ENCODE data around the gene ELFN1.

Gene ELFN1

GRCh38 chr7:1706721-1707613 is 36.9 kb downstream of the ELFN1 start:
- no peak overlapping the region for H3K4me3 ChIP-seq (ENCODE audit: low read depth, low read length)
- TF ChIP-seq, protein P1, sequence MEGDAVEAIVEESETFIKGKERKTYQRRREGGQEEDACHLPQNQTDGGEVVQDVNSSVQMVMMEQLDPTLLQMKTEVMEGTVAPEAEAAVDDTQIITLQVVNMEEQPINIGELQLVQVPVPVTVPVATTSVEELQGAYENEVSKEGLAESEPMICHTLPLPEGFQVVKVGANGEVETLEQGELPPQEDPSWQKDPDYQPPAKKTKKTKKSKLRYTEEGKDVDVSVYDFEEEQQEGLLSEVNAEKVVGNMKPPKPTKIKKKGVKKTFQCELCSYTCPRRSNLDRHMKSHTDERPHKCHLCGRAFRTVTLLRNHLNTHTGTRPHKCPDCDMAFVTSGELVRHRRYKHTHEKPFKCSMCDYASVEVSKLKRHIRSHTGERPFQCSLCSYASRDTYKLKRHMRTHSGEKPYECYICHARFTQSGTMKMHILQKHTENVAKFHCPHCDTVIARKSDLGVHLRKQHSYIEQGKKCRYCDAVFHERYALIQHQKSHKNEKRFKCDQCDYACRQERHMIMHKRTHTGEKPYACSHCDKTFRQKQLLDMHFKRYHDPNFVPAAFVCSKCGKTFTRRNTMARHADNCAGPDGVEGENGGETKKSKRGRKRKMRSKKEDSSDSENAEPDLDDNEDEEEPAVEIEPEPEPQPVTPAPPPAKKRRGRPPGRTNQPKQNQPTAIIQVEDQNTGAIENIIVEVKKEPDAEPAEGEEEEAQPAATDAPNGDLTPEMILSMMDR (IDR thresholded peaks at IDR 0.05; ENCODE audit: borderline replicate concordance, insufficient read depth, low read depth, low read length): no peak

GRCh38 chr7:1707756-1708595 is 37.9 kb downstream of the ELFN1 start:
- TF ChIP-seq, protein P1 (IDR thresholded peaks at IDR 0.05; ENCODE audit: borderline replicate concordance, insufficient read depth, low read depth, low read length): no peak

GRCh38 chr7:1708596-1709251 is 38.6 kb downstream of the ELFN1 start:
- no peak overlapping the region for H3K4me3 ChIP-seq (ENCODE audit: low read depth, low read length)
- TF ChIP-seq, protein P1 (IDR thresholded peaks at IDR 0.05; ENCODE audit: borderline replicate concordance, insufficient read depth, low read depth, low read length): no peak

More at GRCh38 chr7:1707756-1708595, 37.9 kb downstream of the ELFN1 start:
- no peak overlapping the region for H3K4me3 ChIP-seq (ENCODE audit: low read depth, low read length)

DNA sequence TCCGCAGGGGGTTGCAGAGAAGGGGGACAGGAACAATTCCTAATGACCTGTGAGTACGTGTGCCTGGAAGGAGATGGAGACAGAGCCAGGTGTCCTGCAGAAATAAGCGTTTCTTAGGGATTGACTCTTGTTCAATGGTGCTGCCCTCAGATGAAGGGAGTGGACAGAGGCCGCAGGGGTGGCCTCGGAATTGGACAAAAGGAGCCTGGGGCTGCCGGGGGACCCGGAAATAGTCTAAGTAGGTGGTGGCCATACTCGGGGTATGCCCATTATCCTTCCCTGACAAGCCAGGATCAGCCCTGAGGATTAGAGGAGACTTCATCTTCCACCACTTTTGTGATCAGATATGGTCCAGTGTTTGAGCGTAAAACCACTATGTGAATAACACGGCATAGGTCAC is 39.2 kb downstream of the ELFN1 start:
- TF ChIP-seq, protein P1 (IDR thresholded peaks at IDR 0.05; ENCODE audit: borderline replicate concordance, insufficient read depth, low read depth, low read length): no peak
- H3K4me3 ChIP-seq (ENCODE audit: low read depth, low read length): no peak overlapping the region

GRCh38 chr7:1709900-1710299 is 39.8 kb downstream of the ELFN1 start:
- TF ChIP-seq, protein P1 (IDR thresholded peaks at IDR 0.05; ENCODE audit: borderline replicate concordance, insufficient read depth, low read depth, low read length): 0 out of 2 replicates have a peak, but pooled peaks have one; percentile 21
- no peak overlapping the region for H3K4me3 ChIP-seq (ENCODE audit: low read depth, low read length)

DNA sequence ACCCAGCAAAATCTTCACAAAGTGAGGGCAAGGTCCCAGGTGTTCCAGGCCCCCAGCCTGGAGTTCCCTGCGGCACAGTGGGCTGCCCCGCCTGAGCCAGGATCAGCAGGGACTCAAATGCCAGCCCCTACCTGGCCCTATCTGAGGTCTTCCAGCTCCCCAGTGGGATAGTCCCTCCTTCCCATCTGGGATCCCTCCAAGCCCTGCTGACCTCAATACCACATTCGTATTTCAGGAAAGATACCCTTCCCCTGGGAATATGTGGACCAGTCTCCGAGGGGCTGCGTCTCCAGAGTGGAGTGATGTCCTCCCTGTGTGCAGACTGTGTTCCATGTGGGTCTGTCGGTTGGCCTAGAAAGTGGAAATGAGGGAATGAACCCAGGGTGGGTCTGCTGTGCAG is 40.9 kb downstream of the ELFN1 start:
- no peak overlapping the region for H3K4me3 ChIP-seq (ENCODE audit: low read depth, low read length)
- TF ChIP-seq, protein P1 (IDR thresholded peaks at IDR 0.05; ENCODE audit: borderline replicate concordance, insufficient read depth, low read depth, low read length): no peak
